Measurements from ENCODE around the gene OR13J1.

OR13J1 gene

GRCh38 chr9:35836595-35836994, 33.6 kb downstream of the OR13J1 start:
- H3K9me3 ChIP-seq (ENCODE audit: control insufficient read depth, low read length), result no peaks in the 10 kb centered on the region
- H3K27ac ChIP-seq (ENCODE audit: low read length, poor library complexity, severe bottlenecking), result no peak overlapping the region
- no peak overlapping the region for H3K14ac ChIP-seq (ENCODE audit: low read length in 2 of 2)

GRCh38 chr9:35835766-35836165, 34.4 kb downstream of the OR13J1 start:
- peaks cover 3% of the 10 kb centered on the region for H3K79me1 ChIP-seq (replicated peaks; ENCODE audit: low read length, poor library complexity, severe bottlenecking)
- H3K23ac ChIP-seq (ENCODE audit: low read length in 2 of 2), result no peak overlapping the region
- no peak overlapping the region for H4K91ac ChIP-seq (ENCODE audit: low read length)
- H4K8ac ChIP-seq (ENCODE audit: low read length), result no peak overlapping the region
- H2BK15ac ChIP-seq (ENCODE audit: low read depth, poor library complexity, severe bottlenecking), result no peak overlapping the region
- H3K18ac ChIP-seq (ENCODE audit: low read depth in 1 of 2, low read length in 2 of 2), result no peak overlapping the region
- H2BK12ac ChIP-seq (ENCODE audit: low read length in 2 of 2), result no peak overlapping the region
- no peak overlapping the region for H3K4me3 ChIP-seq (ENCODE audit: insufficient read depth in 1 of 2, low read depth in 1 of 2, low read length in 2 of 2)
- H2AK5ac ChIP-seq (ENCODE audit: low read length, severe bottlenecking), result no peak overlapping the region
- no peak for DNase-seq
- H3K27ac ChIP-seq (ENCODE audit: low read length, poor library complexity, severe bottlenecking), result no peak overlapping the region
- no peaks in the 10 kb centered on the region for H3K9me3 ChIP-seq (ENCODE audit: control insufficient read depth, low read length)
- H2BK120ac ChIP-seq (ENCODE audit: low read depth, low read length), result no peak overlapping the region
- peaks cover 3 to 10% of the 10 kb centered on the region in 2 experiments for H3K36me3 ChIP-seq (ENCODE audit: control insufficient read depth in 1 of 2, insufficient read depth in 2 of 2, low read depth in 1 of 2, low read length in 2 of 2)
- no peak overlapping the region for H2AFZ ChIP-seq (ENCODE audit: low read depth, low read length)
- no peak overlapping the region for H2BK5ac ChIP-seq (ENCODE audit: low read depth, low read length, poor library complexity, severe bottlenecking)
- no peaks in the 10 kb centered on the region for H3K27me3 ChIP-seq (ENCODE audit: control insufficient read depth in 1 of 2, insufficient read depth in 1 of 2, low read length in 2 of 2)
- no peak overlapping the region for H3K9ac ChIP-seq (ENCODE audit: low read length)
- peaks cover 11% of the 10 kb centered on the region for H3K4me1 ChIP-seq (ENCODE audit: control insufficient read depth, insufficient read depth, low read depth, low read length)
- 59% methylated on average over 2 of the region's 2 CpGs for WGBS
- no peak overlapping the region for H3K4ac ChIP-seq (ENCODE audit: low read depth in 1 of 2, low read length in 2 of 2)
- no peak overlapping the region for H3K14ac ChIP-seq (ENCODE audit: low read length in 2 of 2)
- H3K4me2 ChIP-seq (ENCODE audit: low read length, poor library complexity, severe bottlenecking), result no peak overlapping the region

More at GRCh38 chr9:35836595-35836994, 33.6 kb downstream of the OR13J1 start:
- H2AFZ ChIP-seq (ENCODE audit: low read depth, low read length), result no peak overlapping the region
- no peaks in the 10 kb centered on the region for H3K27me3 ChIP-seq (ENCODE audit: control insufficient read depth in 1 of 2, insufficient read depth in 1 of 2, low read length in 2 of 2)
- H2AK5ac ChIP-seq (ENCODE audit: low read length, severe bottlenecking), result no peak overlapping the region
- no peak overlapping the region for H3K9ac ChIP-seq (ENCODE audit: low read length)
- H2BK5ac ChIP-seq (ENCODE audit: low read depth, low read length, poor library complexity, severe bottlenecking), result no peak overlapping the region
- no peak overlapping the region for H4K8ac ChIP-seq (ENCODE audit: low read length)
- H3K4ac ChIP-seq (ENCODE audit: low read depth in 1 of 2, low read length in 2 of 2), result no peak overlapping the region
- H3K4me2 ChIP-seq (ENCODE audit: low read length, poor library complexity, severe bottlenecking), result no peak overlapping the region
- no peak for DNase-seq
- H3K36me3 ChIP-seq (ENCODE audit: control insufficient read depth in 1 of 2, insufficient read depth in 2 of 2, low read depth in 1 of 2, low read length in 2 of 2), result peaks cover 9 to 10% of the 10 kb centered on the region in 2 experiments
- peak overlapping the region; percentile 18 for H4K91ac ChIP-seq (ENCODE audit: low read length)
- H2BK15ac ChIP-seq (ENCODE audit: low read depth, poor library complexity, severe bottlenecking), result no peak overlapping the region
- no peak overlapping the region for H2BK12ac ChIP-seq (ENCODE audit: low read length in 2 of 2)
- 87% methylated on average over 5 of the region's 5 CpGs for WGBS
- H3K23ac ChIP-seq (ENCODE audit: low read length in 2 of 2), result no peak overlapping the region
- peaks cover 4% of the 10 kb centered on the region for H3K79me1 ChIP-seq (replicated peaks; ENCODE audit: low read length, poor library complexity, severe bottlenecking)
- H2BK120ac ChIP-seq (ENCODE audit: low read depth, low read length), result no peak overlapping the region
- peaks cover 11% of the 10 kb centered on the region for H3K4me1 ChIP-seq (ENCODE audit: control insufficient read depth, insufficient read depth, low read depth, low read length)
- no peak overlapping the region for H3K4me3 ChIP-seq (ENCODE audit: insufficient read depth in 1 of 2, low read depth in 1 of 2, low read length in 2 of 2)
- H3K18ac ChIP-seq (ENCODE audit: low read depth in 1 of 2, low read length in 2 of 2), result no peak overlapping the region

DNA sequence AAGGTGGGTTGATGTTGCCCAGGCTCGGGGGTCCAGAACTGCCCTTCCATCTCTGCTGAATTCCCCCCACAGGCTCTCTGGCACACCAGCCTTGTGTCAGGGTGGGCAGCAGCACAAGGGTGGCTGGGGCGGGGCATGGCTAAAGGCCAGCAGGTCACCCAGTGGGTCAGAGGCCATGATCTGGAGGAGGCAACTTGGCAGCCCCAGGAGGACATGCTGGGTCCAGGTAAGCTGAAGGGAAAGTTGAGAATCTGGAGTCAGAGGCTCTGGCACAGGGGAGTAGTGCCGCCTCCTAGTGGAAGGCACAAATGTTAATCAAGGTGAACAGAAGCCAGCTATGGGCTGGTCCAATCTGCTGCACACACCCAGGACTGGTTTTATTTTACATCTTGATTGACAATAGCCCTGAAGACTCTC, 35.0 kb downstream of the OR13J1 start:
- Histone ChIP-seq H2BK12ac (ENCODE audit: low read length in 2 of 2) (no peak overlapping the region), H2BK15ac (ENCODE audit: low read depth, poor library complexity, severe bottlenecking) (no peak overlapping the region)
- WGBS, result 71% methylated on average over 3 of the region's 3 CpGs

GRCh38 chr9:35834260-35835215, 35.7 kb downstream of the OR13J1 start:
- no peak overlapping the region for H3K27ac ChIP-seq (ENCODE audit: low read length, poor library complexity, severe bottlenecking)
- no peak overlapping the region for H3K18ac ChIP-seq (ENCODE audit: low read depth in 1 of 2, low read length in 2 of 2)
- WGBS, result 89% methylated on average over 14 of the region's 14 CpGs
- H4K91ac ChIP-seq (ENCODE audit: low read length), result peak overlapping the region; percentile 37
- no peak overlapping the region for H3K23ac ChIP-seq (ENCODE audit: low read length in 2 of 2)
- no peak overlapping the region for H2AFZ ChIP-seq (ENCODE audit: low read depth, low read length)
- H2BK120ac ChIP-seq (ENCODE audit: low read depth, low read length), result no peak overlapping the region
- H2BK5ac ChIP-seq (ENCODE audit: low read depth, low read length, poor library complexity, severe bottlenecking), result no peak overlapping the region
- H3K4ac ChIP-seq (ENCODE audit: low read depth in 1 of 2, low read length in 2 of 2), result no peak overlapping the region
- H3K4me2 ChIP-seq (ENCODE audit: low read length, poor library complexity, severe bottlenecking), result no peak overlapping the region
- H2BK12ac ChIP-seq (ENCODE audit: low read length in 2 of 2), result no peak overlapping the region
- no peak overlapping the region for H2AK5ac ChIP-seq (ENCODE audit: low read length, severe bottlenecking)
- peak overlapping the region in 1 of 2 experiments; percentile 11 for H3K4me3 ChIP-seq (ENCODE audit: insufficient read depth in 1 of 2, low read depth in 1 of 2, low read length in 2 of 2)
- H3K36me3 ChIP-seq (ENCODE audit: control insufficient read depth in 1 of 2, insufficient read depth in 2 of 2, low read depth in 1 of 2, low read length in 2 of 2), result peaks cover 3 to 10% of the 10 kb centered on the region in 2 experiments
- H3K14ac ChIP-seq (ENCODE audit: low read length in 2 of 2), result no peak overlapping the region
- peak overlapping the region; percentile 12 for H4K8ac ChIP-seq (ENCODE audit: low read length)
- H3K9ac ChIP-seq (ENCODE audit: low read length), result peak overlapping the region; percentile 9
- H3K27me3 ChIP-seq (ENCODE audit: control insufficient read depth in 1 of 2, insufficient read depth in 1 of 2, low read length in 2 of 2), result no peaks in the 10 kb centered on the region
- H3K79me1 ChIP-seq (replicated peaks; ENCODE audit: low read length, poor library complexity, severe bottlenecking), result peaks cover 12% of the 10 kb centered on the region
- no peak for DNase-seq
- H3K9me3 ChIP-seq (ENCODE audit: control insufficient read depth, low read length), result no peaks in the 10 kb centered on the region
- H2BK15ac ChIP-seq (ENCODE audit: low read depth, poor library complexity, severe bottlenecking), result no peak overlapping the region
- peaks cover 14% of the 10 kb centered on the region for H3K4me1 ChIP-seq (ENCODE audit: control insufficient read depth, insufficient read depth, low read depth, low read length)

More for the DNA sequence above, 35.0 kb downstream of the OR13J1 start:
- no peak overlapping the region for H3K27ac ChIP-seq (ENCODE audit: low read length, poor library complexity, severe bottlenecking)
- no peak overlapping the region for H4K91ac ChIP-seq (ENCODE audit: low read length)
- no peak overlapping the region for H3K23ac ChIP-seq (ENCODE audit: low read length in 2 of 2)
- H3K4me3 ChIP-seq (ENCODE audit: insufficient read depth in 1 of 2, low read depth in 1 of 2, low read length in 2 of 2), result no peak overlapping the region
- H3K18ac ChIP-seq (ENCODE audit: low read depth in 1 of 2, low read length in 2 of 2), result no peak overlapping the region
- no peaks in the 10 kb centered on the region for H3K27me3 ChIP-seq (ENCODE audit: control insufficient read depth in 1 of 2, insufficient read depth in 1 of 2, low read length in 2 of 2)
- no peak overlapping the region for H2AK5ac ChIP-seq (ENCODE audit: low read length, severe bottlenecking)
- no peak overlapping the region for H3K4me2 ChIP-seq (ENCODE audit: low read length, poor library complexity, severe bottlenecking)
- H3K4ac ChIP-seq (ENCODE audit: low read depth in 1 of 2, low read length in 2 of 2), result no peak overlapping the region
- peaks cover 6% of the 10 kb centered on the region for H3K79me1 ChIP-seq (replicated peaks; ENCODE audit: low read length, poor library complexity, severe bottlenecking)
- H3K4me1 ChIP-seq (ENCODE audit: control insufficient read depth, insufficient read depth, low read depth, low read length), result peaks cover 11% of the 10 kb centered on the region
- no peak overlapping the region for H2BK120ac ChIP-seq (ENCODE audit: low read depth, low read length)
- no peaks in the 10 kb centered on the region for H3K9me3 ChIP-seq (ENCODE audit: control insufficient read depth, low read length)
- H3K9ac ChIP-seq (ENCODE audit: low read length), result no peak overlapping the region
- no peak overlapping the region for H2AFZ ChIP-seq (ENCODE audit: low read depth, low read length)
- no peak for DNase-seq
- peaks cover 3 to 10% of the 10 kb centered on the region in 2 experiments for H3K36me3 ChIP-seq (ENCODE audit: control insufficient read depth in 1 of 2, insufficient read depth in 2 of 2, low read depth in 1 of 2, low read length in 2 of 2)
- H2BK5ac ChIP-seq (ENCODE audit: low read depth, low read length, poor library complexity, severe bottlenecking), result no peak overlapping the region
- H3K14ac ChIP-seq (ENCODE audit: low read length in 2 of 2), result no peak overlapping the region
- H4K8ac ChIP-seq (ENCODE audit: low read length), result no peak overlapping the region

Data from mesenchymal stem cell (in vitro differentiated cells and primary cell).